RPMI8226 (cell line): Measurements from ENCODE around the gene NATD1.

Experiments
- DNase-seq: peaks from one replicate; pipeline ENCODE4 v3.0.0-alpha.2; 2015

NATD1 gene

GRCh38 chr17:21189361-21189760, 63.8 kb downstream of the NATD1 start:
- no peak for DNase-seq
